ENCODE measurements around the gene CAMSAP3.

DNA sequence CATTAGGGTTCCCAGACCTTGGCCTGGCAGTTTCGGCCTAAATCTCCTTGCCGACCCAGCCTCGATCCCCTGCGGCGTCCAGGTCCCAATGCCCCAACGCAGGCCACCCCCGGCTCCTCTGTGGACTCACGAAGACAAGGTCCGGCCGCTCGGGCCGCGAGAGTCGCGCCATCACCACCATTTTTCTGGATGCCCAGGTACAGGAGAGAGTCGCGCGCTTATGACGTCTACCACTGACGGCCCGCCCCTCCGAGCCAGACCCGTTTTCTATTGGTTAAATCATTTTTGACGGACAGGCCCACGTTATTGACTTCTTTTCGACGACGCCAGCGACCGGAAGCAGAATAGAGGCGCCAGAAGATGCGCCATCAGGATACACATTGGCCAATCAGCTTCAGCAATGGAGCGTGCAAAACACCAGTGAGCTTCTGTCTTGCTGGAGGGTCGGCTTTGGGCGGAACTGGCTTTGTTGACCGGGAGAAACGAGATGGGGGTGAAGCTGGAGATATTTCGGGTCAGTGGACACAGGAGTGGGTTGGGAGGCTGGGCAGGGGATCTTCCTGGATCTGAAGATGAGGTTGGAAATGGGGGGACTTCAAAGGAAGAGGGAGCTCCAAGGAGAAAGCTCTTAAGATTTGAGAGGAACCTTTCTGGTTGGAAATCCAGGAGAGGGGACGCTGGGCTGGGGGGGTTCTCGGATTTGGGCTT, 33.8 kb downstream of the CAMSAP3 start, which contains the start of the genes PET100 and XAB2:
- TF ChIP-seq CTCF (IDR thresholded peaks at IDR 0.05) (no peak), POLR2A (IDR thresholded peaks at IDR 0.05) (peak in 1 of 2 donors; percentile 25)
